ENCODE results near the gene APOO.

GRCh38 chrX:23908219-23909004 is 674 bp upstream of the APOO start:
- no peak for TF ChIP-seq MAX (IDR thresholded peaks at IDR 0.05)
- TF ChIP-seq EP300 (IDR thresholded peaks at IDR 0.05; ENCODE audit: borderline replicate concordance) = no peak
- no peak for TF ChIP-seq RAD21 (IDR thresholded peaks at IDR 0.05; ENCODE audit: low read depth)
- TF ChIP-seq REST (IDR thresholded peaks at IDR 0.05; ENCODE audit: low read depth) = no peak
- no peak for TF ChIP-seq EGR1 (IDR thresholded peaks at IDR 0.05)
- TF ChIP-seq TEAD4 (IDR thresholded peaks at IDR 0.05) = no peak
- no peak for TF ChIP-seq ZBTB7A (IDR thresholded peaks at IDR 0.05; ENCODE audit: low read depth)
- no peak for TF ChIP-seq CEBPB (IDR thresholded peaks at IDR 0.05)
- TF ChIP-seq TAF1 (IDR thresholded peaks at IDR 0.05; ENCODE audit: low read depth) = no peak
- TF ChIP-seq, protein P1, sequence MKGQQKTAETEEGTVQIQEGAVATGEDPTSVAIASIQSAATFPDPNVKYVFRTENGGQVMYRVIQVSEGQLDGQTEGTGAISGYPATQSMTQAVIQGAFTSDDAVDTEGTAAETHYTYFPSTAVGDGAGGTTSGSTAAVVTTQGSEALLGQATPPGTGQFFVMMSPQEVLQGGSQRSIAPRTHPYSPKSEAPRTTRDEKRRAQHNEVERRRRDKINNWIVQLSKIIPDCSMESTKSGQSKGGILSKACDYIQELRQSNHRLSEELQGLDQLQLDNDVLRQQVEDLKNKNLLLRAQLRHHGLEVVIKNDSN (IDR thresholded peaks at IDR 0.05) = no peak
- no peak for TF ChIP-seq NFIC (IDR thresholded peaks at IDR 0.05)
- TF ChIP-seq YY1 (IDR thresholded peaks at IDR 0.05; ENCODE audit: low read depth) = no peak
- TF ChIP-seq CREB1 (IDR thresholded peaks at IDR 0.05; ENCODE audit: low read depth) = no peak
- no peak for TF ChIP-seq FOXM1 (IDR thresholded peaks at IDR 0.05; ENCODE audit: borderline replicate concordance, low read depth)
